C4-2B (cell line): ENCODE results near the gene GPX2.

ENCODE experiments used
- H3K27ac ChIP-seq: fragments of 450-650 bp; 2 replicates; pipeline ENCODE4 v1.5.1; 2017
- CTCF ChIP-seq: fragments of 450-650 bp; conservative IDR thresholded peaks from 2 replicates; pipeline ENCODE4 v1.5.1; 2017; ENCODE audit warnings: mild to moderate bottlenecking
- ZFX ChIP-seq: fragments of 450-650 bp; IDR thresholded peaks from 2 replicates; pipeline ENCODE4 v1.6.1; 2017

GPX2 gene

GRCh38 chr14:64953310-64953654, 10.7 kb upstream of the GPX2 start:
- no peak overlapping the region for H3K27ac ChIP-seq
- TF ChIP-seq ZFX = no peak
- TF ChIP-seq CTCF = no peak

- no peak for TF ChIP-seq CTCF
- TF ChIP-seq ZFX = no peak
- H3K27ac ChIP-seq = no peak overlapping the region
Observed at GRCh38 chr14:64952598-64953309, 10.2 kb upstream of the GPX2 start.

GRCh38 chr14:64951724-64952123, 9.2 kb upstream of the GPX2 start:
- TF ChIP-seq CTCF = no peak
- no peak for TF ChIP-seq ZFX
- no peak overlapping the region for H3K27ac ChIP-seq

- no peak overlapping the region for H3K27ac ChIP-seq
- TF ChIP-seq ZFX = no peak
- no peak for TF ChIP-seq CTCF
Observed at GRCh38 chr14:64951291-64951690, 8.7 kb upstream of the GPX2 start.

- TF ChIP-seq ZFX (no peak), CTCF (no peak)
- H3K27ac ChIP-seq = no peak overlapping the region
Observed at GRCh38 chr14:64950889-64951288, 8.3 kb upstream of the GPX2 start.

- no peak overlapping the region for H3K27ac ChIP-seq
- TF ChIP-seq ZFX = no peak
- TF ChIP-seq CTCF = no peak
Observed at GRCh38 chr14:64948612-64949210, 6.2 kb upstream of the GPX2 start.

- H3K27ac ChIP-seq = no peak overlapping the region
- TF ChIP-seq CTCF (no peak), ZFX (no peak)
Observed at GRCh38 chr14:64947710-64948611, 5.4 kb upstream of the GPX2 start.
